PFSK-1 (cell line): ENCODE data around the gene EFCAB6.

Experiments used
- FOXP2 ChIP-seq: optimal IDR thresholded peaks from 2 replicates; pipeline ENCODE3; 2011; ENCODE audit warnings: borderline replicate concordance, control low read depth, inconsistent platforms; ENCODE audit not compliant: insufficient read depth; ENCODE audit errors: extremely low read length, extremely low read depth
- POLR2AphosphoS5 ChIP-seq: IDR thresholded peaks from 2 replicates; pipeline ENCODE4 v1.6.1; 2012; ENCODE audit warnings: low read depth, mild to moderate bottlenecking, control low read depth, low read length, moderate library complexity
- REST ChIP-seq, 2 experiments: IDR thresholded peaks; 2 replicates each; pipeline versions ENCODE4 v1.6.1 to v1.8.0; 2011 to 2012; ENCODE audit warnings: low read depth in 2 of 2, low read length in 2 of 2, control low read depth in 1 of 2, inconsistent platforms in 1 of 2, mild to moderate bottlenecking in 1 of 2, moderate library complexity in 1 of 2; ENCODE audit not compliant: insufficient read depth in 1 of 2
- SIN3A ChIP-seq: IDR thresholded peaks from 2 replicates; pipeline ENCODE4 v1.6.1; 2012; ENCODE audit warnings: mild to moderate bottlenecking, low read length, moderate library complexity, borderline replicate concordance; ENCODE audit not compliant: insufficient read depth
- TAF1 ChIP-seq: IDR thresholded peaks from 2 replicates; pipeline ENCODE4 v1.6.1; 2012; ENCODE audit warnings: low read length, control low read depth, borderline replicate concordance; ENCODE audit not compliant: insufficient read depth

The EFCAB6 gene

GRCh38 chr22:43747877-43748276 is 64.2 kb downstream of the EFCAB6 start:
- TF ChIP-seq POLR2AphosphoS5: no peak
- no peak for TF ChIP-seq REST (IDR thresholded peaks at IDR 0.05; ENCODE audit: insufficient read depth in 1 of 2, low read depth in 2 of 2, low read length in 2 of 2)
- TF ChIP-seq SIN3A: no peak
- no peak for TF ChIP-seq FOXP2
- no peak for TF ChIP-seq TAF1

GRCh38 chr22:43747058-43747457 is 65.0 kb downstream of the EFCAB6 start:
- TF ChIP-seq FOXP2 (no peak), POLR2AphosphoS5 (no peak), SIN3A (no peak), REST (IDR thresholded peaks at IDR 0.05; ENCODE audit: insufficient read depth in 1 of 2, low read depth in 2 of 2, low read length in 2 of 2) (no peak), TAF1 (no peak)

GRCh38 chr22:43745783-43746356 is 66.2 kb downstream of the EFCAB6 start:
- TF ChIP-seq FOXP2 (no peak), TAF1 (no peak), POLR2AphosphoS5 (no peak), REST (IDR thresholded peaks at IDR 0.05; ENCODE audit: insufficient read depth in 1 of 2, low read depth in 2 of 2, low read length in 2 of 2) (no peak), SIN3A (no peak)

- TF ChIP-seq REST (IDR thresholded peaks at IDR 0.05; ENCODE audit: insufficient read depth in 1 of 2, low read depth in 2 of 2, low read length in 2 of 2): no peak
- TF ChIP-seq POLR2AphosphoS5: no peak
- no peak for TF ChIP-seq SIN3A
- TF ChIP-seq TAF1: no peak
- no peak for TF ChIP-seq FOXP2
Observed at GRCh38 chr22:43745411-43745770, 66.7 kb downstream of the EFCAB6 start.
